Transverse colon (tissue), 3 donors: ENCODE data around the gene PLCL2.

ENCODE experiments used
- POLR2A ChIP-seq: fragments of 450-650 bp; IDR thresholded peaks from one replicate; pipeline ENCODE4 v1.6.1; 2016; ENCODE audit warnings: antibody characterized with exemption, mild to moderate bottlenecking, moderate library complexity
- TF ChIP-seq, protein P1 (sequence below), 5 experiments: fragments of 200-600 bp in 3 of 5; fragments of 450-650 bp in 2 of 5; sonication (generic) in 3 of 5; IDR thresholded peaks; 1 replicate in 2 of 5; 2 replicates in 3 of 5; pipeline ENCODE4 v1.5.1; 2016 to 2017; ENCODE audit warnings: antibody characterized with exemption in 5 of 5, inconsistent platforms in 3 of 5, mild to moderate bottlenecking in 2 of 5, moderate library complexity in 1 of 5

DNA sequence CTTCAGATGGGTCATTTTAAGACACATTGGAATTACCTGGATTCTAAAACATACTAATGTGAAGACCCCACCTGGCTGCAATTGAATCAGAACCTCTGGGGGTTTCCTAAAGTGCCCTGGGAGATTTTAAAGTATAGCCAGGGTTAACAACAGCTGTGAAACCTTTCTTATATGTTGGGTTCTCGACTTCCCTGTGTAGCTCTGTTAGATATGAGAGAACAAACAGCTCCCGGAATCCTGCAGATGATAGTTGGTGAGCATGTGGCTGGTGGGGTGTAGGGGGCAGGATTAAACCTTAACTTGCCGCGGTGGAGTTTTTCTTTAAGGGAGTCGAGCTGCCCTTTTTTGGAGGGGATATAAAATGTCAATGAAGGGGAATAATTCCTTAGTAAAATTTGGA, 12.1 kb downstream of the PLCL2 start:
- TF ChIP-seq, protein P1, sequence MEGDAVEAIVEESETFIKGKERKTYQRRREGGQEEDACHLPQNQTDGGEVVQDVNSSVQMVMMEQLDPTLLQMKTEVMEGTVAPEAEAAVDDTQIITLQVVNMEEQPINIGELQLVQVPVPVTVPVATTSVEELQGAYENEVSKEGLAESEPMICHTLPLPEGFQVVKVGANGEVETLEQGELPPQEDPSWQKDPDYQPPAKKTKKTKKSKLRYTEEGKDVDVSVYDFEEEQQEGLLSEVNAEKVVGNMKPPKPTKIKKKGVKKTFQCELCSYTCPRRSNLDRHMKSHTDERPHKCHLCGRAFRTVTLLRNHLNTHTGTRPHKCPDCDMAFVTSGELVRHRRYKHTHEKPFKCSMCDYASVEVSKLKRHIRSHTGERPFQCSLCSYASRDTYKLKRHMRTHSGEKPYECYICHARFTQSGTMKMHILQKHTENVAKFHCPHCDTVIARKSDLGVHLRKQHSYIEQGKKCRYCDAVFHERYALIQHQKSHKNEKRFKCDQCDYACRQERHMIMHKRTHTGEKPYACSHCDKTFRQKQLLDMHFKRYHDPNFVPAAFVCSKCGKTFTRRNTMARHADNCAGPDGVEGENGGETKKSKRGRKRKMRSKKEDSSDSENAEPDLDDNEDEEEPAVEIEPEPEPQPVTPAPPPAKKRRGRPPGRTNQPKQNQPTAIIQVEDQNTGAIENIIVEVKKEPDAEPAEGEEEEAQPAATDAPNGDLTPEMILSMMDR (IDR thresholded peaks at IDR 0.05), result no peak
- TF ChIP-seq POLR2A, result no peak
